T-helper 2 cell (primary cell): ENCODE data around the gene RIPPLY1.

Source experiments
- DNase-seq, 5 experiments: peaks; one replicate each; pipeline versions ENCODE4 v3.0.0 to v3.0.0-alpha.2; 2012 to 2022
- total RNA-seq, 2 donors: gene quantifications; one replicate each; lab custom pipeline; 2026; lab: John Stamatoyannopoulos, UW

Gene RIPPLY1, protein sequence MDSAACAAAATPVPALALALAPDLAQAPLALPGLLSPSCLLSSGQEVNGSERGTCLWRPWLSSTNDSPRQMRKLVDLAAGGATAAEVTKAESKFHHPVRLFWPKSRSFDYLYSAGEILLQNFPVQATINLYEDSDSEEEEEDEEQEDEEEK
- 0 to 0.07 reads per million in 2 donors for total RNA-seq

GRCh38 chrX:106903291-106903824, at the start of gene RIPPLY1:
Gene RIPPLY1, minus strand, starts transcription at chrX:106903341. Its CDS starts 54 bp downstream, at chrX:106903287.
- DNase-seq = no peak

DNA sequence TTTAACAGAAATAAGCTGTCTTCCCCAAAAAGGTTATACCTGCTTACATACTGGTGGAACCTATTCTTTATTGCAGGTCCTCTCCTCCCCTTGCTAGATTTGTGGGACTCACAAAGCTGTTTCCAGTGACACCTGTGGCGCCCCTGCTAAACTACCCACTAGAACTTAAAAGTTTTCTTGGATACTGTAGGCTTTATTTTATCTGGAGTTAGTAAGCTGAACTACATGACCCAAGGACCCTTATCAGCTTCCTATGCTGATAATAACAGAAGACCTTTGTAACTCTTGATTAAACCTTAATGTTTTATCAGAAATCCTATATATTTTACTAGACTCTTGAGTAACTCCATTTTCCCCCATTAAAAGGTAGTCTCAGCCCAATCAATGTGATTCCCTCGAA, 49.4 kb upstream of the RIPPLY1 start:
- no peak for DNase-seq

- no peak for DNase-seq
These were observed 48.9 kb upstream of the RIPPLY1 start for GRCh38 chrX:106952089-106952488.

DNA sequence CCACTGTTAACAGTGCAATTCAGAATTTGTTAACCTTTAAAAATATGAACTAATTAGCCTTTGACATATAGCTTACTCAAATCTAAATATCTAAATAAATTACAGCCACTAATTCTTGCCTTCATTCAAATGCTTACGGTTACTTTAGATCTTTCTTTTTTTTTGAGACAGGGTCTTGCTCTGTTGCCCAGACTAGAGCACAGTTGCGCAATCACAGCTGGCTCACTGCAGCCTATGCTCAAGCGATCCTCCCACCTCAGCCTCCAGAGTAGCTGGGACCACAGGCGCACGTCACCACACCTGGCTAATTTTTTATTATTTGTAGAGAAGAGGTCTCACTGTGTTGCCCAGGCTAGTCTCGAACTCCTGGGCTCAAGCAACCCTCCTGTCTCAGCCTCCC, 48.1 kb upstream of the RIPPLY1 start:
- DNase-seq = no peak

DNA sequence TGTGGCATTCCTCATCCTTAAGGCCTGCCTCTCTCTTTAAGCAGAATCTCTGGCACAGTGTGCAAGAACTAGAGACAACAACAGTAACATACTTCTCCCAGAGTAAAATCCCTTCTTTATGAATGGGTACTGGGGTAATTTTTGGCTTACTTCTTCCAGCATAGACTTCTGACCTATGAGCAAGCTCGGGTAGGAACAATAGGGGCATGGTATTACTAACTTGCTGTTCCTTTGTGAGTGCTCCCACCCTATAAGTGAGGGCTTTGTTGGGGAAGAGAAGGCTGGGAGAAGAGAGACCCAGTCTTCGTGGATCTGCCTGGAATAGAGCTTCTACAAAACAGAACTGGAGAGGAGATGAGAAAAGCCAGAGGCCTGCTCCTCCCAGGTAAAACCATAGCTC, 47.2 kb upstream of the RIPPLY1 start:
- no peak for DNase-seq

DNA sequence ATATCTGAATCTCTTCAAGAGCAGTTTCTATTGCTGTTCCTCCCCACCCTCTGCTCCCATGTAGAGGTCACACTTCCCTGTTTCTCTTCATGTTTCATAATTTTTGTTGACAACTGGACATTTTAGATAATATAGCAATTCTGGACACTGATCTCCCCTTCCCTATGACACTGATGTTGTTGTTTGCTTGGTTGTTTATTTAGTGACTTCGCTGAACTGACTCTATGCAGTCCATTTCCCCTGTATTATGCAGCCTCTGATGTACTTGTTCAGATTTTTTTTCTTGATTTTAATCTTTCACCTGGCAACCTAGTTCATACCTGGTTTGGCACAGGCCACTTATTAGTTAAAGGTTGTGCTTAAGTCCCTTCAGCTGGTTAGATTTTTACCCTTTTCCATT, 46.2 kb upstream of the RIPPLY1 start:
- no peak for DNase-seq

GRCh38 chrX:106948641-106949040, 45.5 kb upstream of the RIPPLY1 start:
- DNase-seq = no peak

DNA sequence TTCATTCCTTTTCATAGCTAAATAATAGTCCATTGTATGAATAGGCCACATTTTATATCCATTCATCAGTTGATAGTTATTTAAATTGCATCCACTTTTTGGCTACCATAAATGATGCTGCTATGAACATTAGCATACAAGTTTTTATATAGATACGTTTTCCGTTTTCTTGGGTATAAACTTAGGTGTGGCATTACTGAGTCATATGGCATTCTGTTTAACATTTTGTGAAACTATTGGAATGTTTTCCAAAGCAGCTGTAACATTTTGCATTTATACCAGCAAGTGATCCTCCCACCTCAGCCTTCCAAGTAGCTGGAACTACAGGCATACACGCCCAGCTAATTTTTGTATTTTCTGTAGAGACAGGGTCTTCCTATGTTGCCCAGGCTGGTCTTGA, 43.3 kb upstream of the RIPPLY1 start:
- no peak for DNase-seq

- no peak for DNase-seq
These were observed 36.9 kb upstream of the RIPPLY1 start for GRCh38 chrX:106940068-106940467.

DNA sequence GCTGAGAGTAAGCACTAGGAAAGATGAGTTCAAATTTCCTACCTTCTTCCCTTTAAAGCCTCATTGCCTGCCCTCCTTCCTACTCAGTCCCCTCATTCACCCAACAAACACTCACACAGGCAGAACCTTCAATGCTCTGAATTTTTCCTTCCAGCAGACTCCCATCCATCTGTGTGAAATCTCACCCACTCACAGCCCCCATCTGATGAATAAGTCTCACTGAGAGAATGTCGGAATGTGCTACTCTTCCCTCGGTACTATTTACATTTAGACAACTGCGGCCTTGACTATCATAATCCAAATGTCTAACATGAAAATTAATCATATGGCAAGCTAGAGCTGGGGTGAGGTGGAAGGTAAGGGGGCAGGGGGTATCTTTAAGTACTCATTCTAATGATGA, 36.4 kb upstream of the RIPPLY1 start:
- no peak for DNase-seq

DNA sequence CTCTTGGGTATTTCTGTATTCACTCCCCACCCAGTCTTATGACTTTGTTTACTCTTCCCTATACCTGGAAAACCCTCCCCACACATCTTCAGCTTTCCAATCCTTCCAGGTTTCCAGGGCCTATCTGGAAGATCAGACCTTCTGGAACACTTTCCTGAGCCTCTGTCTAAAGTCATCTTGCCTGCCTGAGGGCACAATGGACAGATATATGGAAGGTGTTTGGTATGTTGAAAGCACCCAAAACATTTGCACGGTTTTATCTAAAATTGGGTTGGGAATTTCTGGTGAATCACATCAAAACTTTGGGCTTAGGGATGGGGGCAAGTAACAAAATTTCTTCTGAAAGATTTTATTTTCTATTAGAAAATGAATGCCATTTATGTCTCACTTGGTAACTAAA, 33.1 kb upstream of the RIPPLY1 start:
- DNase-seq = no peak

DNA sequence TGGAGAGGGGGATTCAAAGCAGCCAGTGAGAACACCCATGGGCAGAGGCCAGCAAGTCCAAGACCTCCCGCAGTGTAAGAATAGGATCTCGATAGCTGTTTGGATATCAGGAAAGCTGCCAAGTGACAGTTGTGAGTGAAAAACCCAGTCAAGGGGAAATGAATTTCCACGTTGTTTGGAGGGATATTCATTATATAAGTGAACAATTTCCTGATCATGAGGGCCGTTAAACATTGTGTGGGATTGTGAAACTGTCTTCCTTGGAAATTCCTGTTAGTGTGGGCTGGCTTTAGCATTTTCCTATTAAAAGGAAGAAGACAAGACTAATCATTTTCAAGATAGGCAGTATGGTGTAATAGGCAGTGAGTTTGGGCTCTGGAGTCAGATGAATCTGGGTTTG, 32.0 kb upstream of the RIPPLY1 start:
- no peak for DNase-seq

GRCh38 chrX:106933538-106933961, 30.4 kb upstream of the RIPPLY1 start:
- DNase-seq = peak in 1 of 5 experiments; percentile 7

GRCh38 chrX:106932960-106933537, 29.9 kb upstream of the RIPPLY1 start:
- no peak for DNase-seq

DNA sequence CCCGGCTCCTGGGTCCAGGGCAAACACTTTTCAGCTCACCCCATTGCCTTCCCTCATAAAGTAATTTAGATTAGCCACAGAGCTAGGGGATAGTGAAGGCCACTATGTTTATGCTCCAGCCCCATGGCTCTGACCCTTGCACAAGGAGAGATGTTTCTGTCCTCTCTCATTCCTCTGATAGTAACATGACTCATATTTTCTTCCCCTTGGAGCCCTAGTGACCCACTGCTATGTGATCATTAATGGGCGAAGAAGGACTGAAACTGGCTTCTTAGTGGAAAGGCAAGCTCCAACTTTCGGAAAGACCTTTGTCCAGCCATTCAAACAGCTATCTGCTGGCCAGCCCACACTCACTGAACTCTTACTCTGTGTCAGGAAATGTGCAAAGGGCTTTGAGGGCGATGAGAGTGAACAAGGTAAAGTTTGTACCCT, 29.4 kb upstream of the RIPPLY1 start:
- no peak for DNase-seq

GRCh38 chrX:106931831-106932491, 28.8 kb upstream of the RIPPLY1 start:
- DNase-seq = no peak

DNA sequence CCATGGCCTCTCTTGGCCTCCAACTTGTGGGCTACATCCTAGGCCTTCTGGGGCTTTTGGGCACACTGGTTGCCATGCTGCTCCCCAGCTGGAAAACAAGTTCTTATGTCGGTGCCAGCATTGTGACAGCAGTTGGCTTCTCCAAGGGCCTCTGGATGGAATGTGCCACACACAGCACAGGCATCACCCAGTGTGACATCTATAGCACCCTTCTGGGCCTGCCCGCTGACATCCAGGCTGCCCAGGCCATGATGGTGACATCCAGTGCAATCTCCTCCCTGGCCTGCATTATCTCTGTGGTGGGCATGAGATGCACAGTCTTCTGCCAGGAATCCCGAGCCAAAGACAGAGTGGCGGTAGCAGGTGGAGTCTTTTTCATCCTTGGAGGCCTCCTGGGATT, 25.1 kb upstream of the RIPPLY1 start:
- no peak for DNase-seq

DNA sequence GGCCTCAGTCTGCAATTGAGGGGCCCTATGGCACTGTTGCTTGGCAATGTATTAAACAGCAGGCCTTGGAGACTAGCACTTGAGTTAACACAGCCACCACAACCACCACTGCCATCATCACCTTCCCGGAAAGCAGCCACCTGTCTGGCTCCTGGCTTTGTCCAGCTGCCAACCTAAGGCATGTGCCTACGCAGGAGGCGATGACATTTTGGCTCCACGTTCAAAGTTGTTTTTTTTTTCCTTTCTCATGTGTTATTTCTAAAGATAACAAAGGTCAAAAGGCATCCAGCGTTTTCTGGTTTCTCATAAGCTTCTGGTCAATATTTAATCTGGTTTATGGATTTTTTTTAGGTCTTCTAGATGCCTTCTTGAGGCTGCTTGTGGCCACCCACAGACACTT, 24.6 kb upstream of the RIPPLY1 start:
- no peak for DNase-seq

GRCh38 chrX:106927023-106927422, 23.9 kb upstream of the RIPPLY1 start:
- no peak for DNase-seq

DNA sequence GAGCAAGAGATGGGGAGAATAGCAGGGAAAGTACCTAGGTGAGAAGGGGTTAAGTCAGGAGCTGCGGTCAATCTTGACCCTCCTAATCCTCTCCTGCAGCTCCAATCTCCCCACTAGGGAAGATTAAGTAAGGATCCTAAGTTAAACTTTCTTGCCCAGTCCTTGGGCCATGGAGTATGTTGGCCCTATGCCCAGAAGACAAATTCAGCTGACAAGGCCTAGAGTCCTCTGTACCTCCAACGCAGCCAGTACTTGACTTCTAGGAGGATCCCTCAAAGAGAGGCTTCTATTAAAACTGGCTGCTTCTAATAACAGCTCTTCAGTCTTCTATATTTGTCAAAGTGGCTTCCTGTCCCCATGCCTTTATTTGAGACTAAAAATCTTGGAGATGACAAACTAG, 18.5 kb upstream of the RIPPLY1 start:
- DNase-seq = no peak

DNA sequence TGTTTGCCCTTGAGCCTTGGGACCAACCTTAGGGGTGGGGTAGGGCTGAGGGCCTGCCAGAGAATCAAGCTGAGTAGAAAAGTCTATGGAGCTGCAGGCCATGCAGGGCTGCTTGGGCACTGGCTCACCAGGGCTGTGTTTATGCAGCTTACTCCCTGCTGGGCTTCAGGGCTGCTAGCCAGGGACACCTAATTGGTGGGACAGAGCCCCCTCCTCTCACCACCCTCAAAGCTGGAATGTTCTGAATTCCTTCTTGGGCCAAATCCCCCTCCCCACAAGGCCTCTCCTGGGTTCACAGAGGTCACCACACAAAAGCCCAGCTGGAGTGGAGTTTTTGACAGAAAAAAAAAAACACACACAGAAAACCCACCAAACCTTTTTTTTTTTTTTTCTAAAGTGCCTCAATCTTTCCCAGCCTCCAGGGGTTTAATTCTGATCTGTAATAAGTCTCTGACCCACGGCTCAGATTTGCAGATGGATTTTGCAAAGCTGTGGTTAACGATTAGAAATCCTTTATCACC, 16.9 kb upstream of the RIPPLY1 start, which contains the start of gene CLDN2:
TSS of gene CLDN2 (plus strand) at position 471 of the 521 bp plus-strand sequence. CDS start 7,827 bp downstream, outside the sequence.
- DNase-seq = no peak

GRCh38 chrX:106917830-106918500, 14.8 kb upstream of the RIPPLY1 start:
- DNase-seq = peak in 2 of 5 experiments; percentile 13 to 58

DNA sequence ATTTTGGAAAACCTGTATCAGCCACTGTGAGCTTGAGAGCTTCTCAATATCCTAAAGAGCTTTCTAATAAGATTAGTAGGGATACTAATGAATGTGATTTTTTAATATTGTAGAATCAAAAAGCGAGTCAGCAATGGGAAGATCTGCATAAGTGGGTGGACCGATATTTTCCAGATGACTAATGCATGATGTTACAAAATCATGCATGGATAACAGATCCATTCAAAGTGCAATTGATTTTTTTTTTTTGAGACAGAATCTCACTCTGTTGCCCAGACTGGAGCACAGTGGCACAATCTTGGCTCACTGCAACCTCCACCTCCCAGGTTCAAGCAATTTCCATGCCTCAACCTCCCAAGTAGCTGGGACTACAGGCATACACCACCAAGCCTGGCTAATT, 9.7 kb upstream of the RIPPLY1 start:
- no peak for DNase-seq
